Activated naive CD4-positive, alpha-beta T cell treated with anti-CD3 and anti-CD28 coated beads, Interleukin-2, amount 50 U/mL, for 24 hours (primary cell): ENCODE measurements around the gene HMGN1.
A peak's percentile ranks its signal among the peaks of the same experiment; 100 is the strongest.
"Not testable (repeated sequence)": the region's sequence is repeated elsewhere in the genome, so short reads cannot be mapped to it uniquely, and the experiment has no call there.

ENCODE experiments used
- H3K27ac Mint-ChIP-seq: one replicate; pipeline ENCODE4 v1.8.0; 2021; ENCODE audit warnings: mild to moderate bottlenecking, mixed read lengths
- H3K27me3 Mint-ChIP-seq: one replicate; pipeline ENCODE4 v1.8.0; 2021; ENCODE audit warnings: mixed read lengths
- H3K36me3 Mint-ChIP-seq: one replicate; pipeline ENCODE4 v1.8.0; 2021; ENCODE audit warnings: mixed read lengths
- H3K4me1 Mint-ChIP-seq: one replicate; pipeline ENCODE4 v1.8.0; 2021; ENCODE audit warnings: mixed read lengths
- H3K4me3 Mint-ChIP-seq: one replicate; pipeline ENCODE4 v1.8.0; 2021; ENCODE audit warnings: mild to moderate bottlenecking, mixed read lengths
- H3K9me3 Mint-ChIP-seq: one replicate; pipeline ENCODE4 v1.8.0; 2021; ENCODE audit warnings: mixed read lengths

The HMGN1 gene, protein sequence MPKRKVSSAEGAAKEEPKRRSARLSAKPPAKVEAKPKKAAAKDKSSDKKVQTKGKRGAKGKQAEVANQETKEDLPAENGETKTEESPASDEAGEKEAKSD

DNA sequence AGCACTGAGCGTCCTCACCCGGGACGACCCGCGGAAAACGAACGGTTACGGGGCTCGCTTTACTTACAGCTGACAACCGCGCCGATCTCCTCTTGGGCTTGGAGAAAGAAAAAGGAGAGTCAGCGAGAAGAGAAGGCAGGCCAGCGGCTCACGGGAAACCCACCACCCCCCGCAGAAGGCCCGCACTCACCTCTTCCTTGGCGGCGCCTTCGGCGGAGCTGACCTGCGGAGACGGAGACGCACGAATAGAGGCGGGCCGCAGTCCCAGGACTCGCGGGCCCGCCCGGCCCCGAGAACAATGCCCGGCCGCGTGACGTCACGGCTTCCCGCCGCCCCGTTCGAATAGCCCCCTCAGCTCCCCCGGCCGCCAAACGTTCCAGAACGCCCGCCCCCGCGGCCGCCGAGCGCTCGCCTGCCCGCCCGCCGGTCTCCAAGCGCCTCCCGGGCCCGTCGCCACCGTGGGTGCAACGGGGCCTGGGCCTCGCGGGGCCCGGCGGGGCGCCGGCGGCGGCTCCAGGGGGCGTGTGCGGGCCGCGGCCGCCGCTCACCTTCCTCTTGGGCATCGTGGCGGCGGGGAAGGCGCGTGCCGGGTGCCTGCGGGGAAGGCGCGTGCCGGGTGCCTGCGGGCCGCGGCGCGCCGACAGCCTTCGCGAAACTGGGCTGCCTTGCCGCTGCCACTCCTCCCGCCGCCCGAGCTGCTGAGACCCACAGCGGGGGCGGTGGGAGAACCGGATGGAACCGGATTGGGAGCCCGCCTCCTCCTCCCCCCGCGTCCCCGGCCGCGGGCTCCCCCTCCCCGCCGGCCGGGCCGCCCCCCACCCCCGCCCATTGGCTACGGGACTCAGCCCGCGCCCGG, at the start of gene HMGN1:
HMGN1 (minus strand) TSS at position 734 of the 856 bp plus-strand sequence; CDS start at position 563, 171 bp downstream.
- peak within 1 kb of the TSS; percentile 98 for H3K27ac Mint-ChIP-seq
- peaks cover 20% of the 10 kb centered on the region for H3K36me3 Mint-ChIP-seq
- H3K4me3 Mint-ChIP-seq: peak within 1 kb of the TSS; percentile 97
- peaks cover 44% of the 10 kb centered on the region for H3K4me1 Mint-ChIP-seq
- H3K9me3 Mint-ChIP-seq: no peaks in the 10 kb centered on the region
- H3K27me3 Mint-ChIP-seq: no peaks in the 10 kb centered on the region

DNA sequence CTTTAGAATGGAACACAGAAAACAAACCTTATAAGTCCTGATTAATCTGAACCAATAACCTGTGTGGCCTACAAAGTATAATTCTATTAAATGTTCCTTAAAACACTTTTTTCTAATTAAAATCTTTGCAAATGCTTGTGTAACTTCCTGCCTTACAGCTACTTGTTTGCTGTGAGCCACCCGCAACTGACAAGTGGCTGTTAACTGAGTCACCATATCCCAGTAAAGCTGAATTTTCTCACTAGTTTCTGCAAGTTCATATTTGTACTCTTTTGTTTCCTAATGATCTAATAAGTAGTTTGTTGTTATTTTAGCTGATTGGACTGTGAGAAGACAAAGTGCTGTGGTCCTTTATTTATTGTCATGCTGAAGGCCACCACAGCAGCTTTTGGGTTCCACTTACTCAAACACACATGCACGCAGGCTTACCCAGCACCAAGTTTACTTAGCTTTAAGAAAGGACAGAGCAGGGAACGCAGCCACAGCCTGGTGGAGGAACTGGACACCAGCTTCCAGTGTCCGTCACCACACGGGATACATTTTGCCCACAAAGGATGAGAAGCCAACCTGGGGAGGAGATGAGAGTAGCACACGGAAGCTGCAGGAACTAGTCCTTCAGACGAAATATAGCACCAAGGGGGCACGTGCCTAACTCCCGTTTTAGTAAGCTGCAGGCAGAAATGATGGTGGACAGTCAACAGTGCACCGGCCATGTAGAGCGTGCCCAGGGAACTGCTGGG, 48.9 kb upstream of the HMGN1 start:
- Mint-ChIP-seq H3K36me3 (peaks cover 8% of the 10 kb centered on the region), H3K27ac (no peak overlapping the region), H3K9me3 (no peaks in the 10 kb centered on the region), H3K4me3 (no peak overlapping the region), H3K4me1 (no peaks in the 10 kb centered on the region), H3K27me3 (no peaks in the 10 kb centered on the region)

DNA sequence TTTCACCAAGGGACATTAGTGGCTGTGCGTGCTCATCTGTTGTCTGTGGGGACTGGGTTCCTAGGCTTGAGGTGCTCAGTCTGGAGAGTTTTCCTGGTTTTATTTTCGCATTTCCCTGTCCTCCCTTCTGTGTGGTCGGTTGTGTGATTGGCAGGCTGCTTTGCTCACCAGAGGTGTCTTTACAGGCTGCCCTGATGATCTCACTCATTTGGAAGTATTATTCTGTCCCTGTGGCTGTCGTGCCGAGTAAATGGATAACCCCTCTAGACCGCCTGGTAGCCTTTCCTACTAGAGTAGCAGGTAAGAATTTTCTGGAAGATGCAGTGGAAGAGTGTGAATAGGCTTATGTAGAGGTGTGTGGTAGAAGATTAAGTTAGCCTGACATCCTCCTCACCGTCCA, 44.1 kb upstream of the HMGN1 start:
- Mint-ChIP-seq H3K36me3 (peaks cover 4% of the 10 kb centered on the region), H3K4me3 (no peak overlapping the region), H3K27me3 (no peaks in the 10 kb centered on the region), H3K27ac (no peak overlapping the region), H3K4me1 (peaks cover 15% of the 10 kb centered on the region), H3K9me3 (no peaks in the 10 kb centered on the region)

DNA sequence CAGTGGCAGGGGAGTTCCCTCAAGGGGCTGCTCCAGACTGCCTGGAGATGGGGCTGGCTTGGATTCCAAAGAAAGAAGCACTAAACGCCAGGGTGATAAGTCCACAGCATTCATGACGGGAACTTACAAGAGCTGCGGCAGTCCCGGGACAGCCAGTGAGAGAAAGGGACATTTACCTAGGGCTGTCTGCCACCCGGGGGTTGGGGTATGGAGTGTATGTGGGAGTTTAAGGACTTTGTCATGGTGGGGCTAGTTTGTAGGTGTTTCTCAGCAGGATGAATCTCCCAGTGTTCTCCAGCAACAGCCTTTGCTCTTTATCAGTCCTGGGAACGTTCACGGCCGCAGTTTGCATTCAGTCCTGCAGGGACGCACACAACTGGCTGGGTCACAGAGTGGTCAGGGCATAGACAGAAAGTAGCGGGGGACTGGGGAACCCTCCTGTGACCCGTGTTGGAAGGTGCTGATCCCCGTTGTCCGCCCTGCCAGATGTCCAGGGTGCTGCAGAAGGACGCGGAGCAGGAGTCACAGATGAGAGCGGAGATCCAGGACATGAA, 41.4 kb upstream of the HMGN1 start:
- no peaks in the 10 kb centered on the region for H3K27me3 Mint-ChIP-seq
- peaks cover 25% of the 10 kb centered on the region for H3K4me1 Mint-ChIP-seq
- H3K36me3 Mint-ChIP-seq: no peaks in the 10 kb centered on the region
- no peak overlapping the region for H3K27ac Mint-ChIP-seq
- H3K9me3 Mint-ChIP-seq: no peaks in the 10 kb centered on the region
- no peak overlapping the region for H3K4me3 Mint-ChIP-seq

DNA sequence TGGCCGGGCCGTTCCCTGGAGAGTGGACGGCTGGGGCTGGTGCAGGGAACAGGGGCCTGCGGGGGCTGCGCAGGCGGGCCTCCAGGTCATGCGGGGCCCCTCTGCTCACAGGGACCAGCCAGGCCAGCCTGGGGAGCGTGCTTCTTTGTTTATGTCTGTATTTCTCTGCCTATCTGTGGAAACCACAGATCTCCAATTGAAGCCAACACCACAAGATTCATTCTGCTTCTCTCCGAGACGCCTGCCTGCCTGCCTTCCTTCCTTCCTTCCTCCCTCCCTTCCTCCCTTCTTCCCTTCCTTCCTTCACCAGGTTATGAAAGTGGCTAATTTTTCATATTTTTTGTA, 39.9 kb upstream of the HMGN1 start:
- Mint-ChIP-seq H3K4me1 (peaks cover 33% of the 10 kb centered on the region), H3K27me3 (no peaks in the 10 kb centered on the region), H3K27ac (no peak overlapping the region), H3K4me3 (peak overlapping the region; percentile 76), H3K36me3 (no peaks in the 10 kb centered on the region), H3K9me3 (no peaks in the 10 kb centered on the region)

DNA sequence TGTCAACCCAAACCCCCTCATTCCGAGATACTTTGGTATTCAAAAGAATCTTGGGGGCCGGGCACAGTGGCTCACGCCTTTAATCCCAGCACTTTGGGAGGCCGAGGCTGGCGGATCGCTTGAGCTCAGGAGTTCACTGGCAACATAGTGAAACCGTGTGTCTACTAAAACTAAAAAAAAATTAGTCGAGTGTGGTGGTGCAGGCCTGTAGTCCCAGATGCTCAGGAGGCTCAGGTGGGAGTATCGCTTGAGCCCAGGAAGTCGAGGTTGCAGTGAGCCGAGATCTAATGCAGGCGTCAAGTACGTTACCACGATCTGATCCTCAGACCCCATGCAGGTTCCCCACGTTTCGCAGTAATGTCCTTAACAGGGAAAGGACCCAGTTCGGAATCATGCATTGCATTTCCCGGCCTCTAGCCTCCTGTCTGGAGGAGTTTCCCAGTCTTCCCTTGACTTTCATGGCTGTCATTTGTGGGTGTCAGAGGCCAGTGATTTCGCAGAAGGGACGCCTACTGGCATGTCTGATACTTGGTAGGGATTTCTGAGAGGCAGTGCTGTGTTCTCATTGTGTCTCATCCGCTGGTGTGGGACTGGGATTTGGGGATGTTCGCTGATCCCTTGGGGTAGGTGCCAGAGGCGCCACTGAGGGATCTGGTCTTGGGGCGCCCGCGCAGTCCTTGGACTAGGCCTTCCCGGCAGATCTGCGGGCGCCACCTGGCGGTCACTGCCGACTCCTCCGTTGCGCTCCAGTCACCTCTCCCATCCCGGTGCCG, 39.3 kb upstream of the HMGN1 start:
- Mint-ChIP-seq H3K4me1 (peaks cover 33% of the 10 kb centered on the region), H3K9me3 (no peaks in the 10 kb centered on the region), H3K4me3 (peak overlapping the region; percentile 90), H3K27me3 (no peaks in the 10 kb centered on the region), H3K36me3 (no peaks in the 10 kb centered on the region), H3K27ac (peak overlapping the region; percentile 84)

DNA sequence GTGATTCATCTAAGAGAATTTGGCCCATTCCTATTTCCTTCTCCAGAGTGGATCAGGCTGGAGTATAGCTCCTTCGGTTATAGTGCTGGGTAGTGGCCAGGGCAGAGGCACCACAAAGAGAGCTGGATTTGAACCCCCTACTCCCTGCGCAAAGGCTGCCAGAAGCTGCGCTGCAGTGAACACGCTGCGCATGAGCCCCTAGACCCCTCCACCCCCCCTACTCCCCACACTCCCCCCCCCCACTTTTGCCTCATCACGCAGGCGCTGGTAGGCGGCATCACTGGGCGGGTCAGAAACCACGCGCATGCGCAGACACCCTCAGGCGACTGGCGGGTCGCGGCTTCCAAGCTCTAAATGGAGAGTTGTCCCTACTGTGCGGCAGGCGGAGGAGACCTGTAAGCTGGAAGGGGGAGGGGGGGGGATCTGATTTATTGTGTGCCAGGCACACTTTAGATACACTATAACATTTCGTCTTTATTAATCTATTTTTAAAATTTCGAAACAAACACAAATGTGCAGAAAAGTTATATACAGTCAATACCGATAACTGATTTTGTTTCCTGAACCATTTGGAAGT, 38.7 kb upstream of the HMGN1 start:
- Mint-ChIP-seq H3K4me3 (peak overlapping the region; percentile 90), H3K27me3 (no peaks in the 10 kb centered on the region), H3K27ac (peak overlapping the region; percentile 86), H3K4me1 (peaks cover 33% of the 10 kb centered on the region), H3K36me3 (no peaks in the 10 kb centered on the region), H3K9me3 (no peaks in the 10 kb centered on the region)

DNA sequence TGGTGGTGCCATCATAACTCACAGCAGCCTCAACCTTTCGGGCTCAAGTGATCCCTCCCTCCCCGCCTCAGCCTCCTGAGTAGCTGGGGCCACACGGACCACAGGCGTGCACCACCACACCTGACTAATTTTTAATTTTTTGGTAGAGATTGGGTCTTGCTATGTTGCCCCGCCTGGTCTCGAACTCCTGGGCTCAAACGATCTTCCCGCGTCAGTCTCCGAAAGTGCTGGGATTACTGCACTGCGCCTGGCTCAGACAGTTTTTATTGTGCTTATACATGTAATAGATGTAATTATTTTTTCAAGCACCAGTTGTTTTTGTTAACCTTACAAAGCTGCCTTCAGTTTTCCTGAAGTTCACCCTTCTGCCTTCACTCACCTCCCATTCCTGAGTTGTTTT, 38.0 kb upstream of the HMGN1 start:
- Mint-ChIP-seq H3K4me3 (peak overlapping the region; percentile 90), H3K27ac (no peak overlapping the region), H3K4me1 (peaks cover 38% of the 10 kb centered on the region)

DNA sequence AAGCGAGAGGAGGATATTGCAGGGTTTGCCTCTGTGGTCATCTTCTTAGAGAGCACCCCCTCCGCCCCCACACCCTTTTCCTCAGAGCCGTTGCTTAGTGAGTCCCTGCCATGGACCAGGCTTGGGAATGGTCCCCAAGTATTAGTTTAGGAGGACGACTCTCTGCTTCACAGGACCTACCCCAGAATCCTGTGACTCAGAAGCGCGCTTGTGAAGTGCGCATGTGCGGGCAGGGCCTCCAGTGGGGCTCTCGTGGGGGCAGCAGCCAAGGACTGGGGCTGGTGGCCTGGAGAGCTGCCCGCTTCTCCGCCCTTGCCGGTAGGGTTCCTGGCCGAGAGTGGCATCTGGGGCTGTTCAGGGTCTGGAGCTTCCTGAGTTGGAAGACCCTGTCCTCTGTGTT, 37.3 kb upstream of the HMGN1 start:
- Mint-ChIP-seq H3K9me3 (no peaks in the 10 kb centered on the region), H3K27ac (no peak overlapping the region), H3K27me3 (no peaks in the 10 kb centered on the region), H3K36me3 (no peaks in the 10 kb centered on the region), H3K4me3 (peak overlapping the region; percentile 59), H3K4me1 (peaks cover 41% of the 10 kb centered on the region)

More for the DNA sequence above, 38.0 kb upstream of the HMGN1 start:
- H3K36me3 Mint-ChIP-seq: no peaks in the 10 kb centered on the region
- no peaks in the 10 kb centered on the region for H3K27me3 Mint-ChIP-seq
- H3K9me3 Mint-ChIP-seq: no peaks in the 10 kb centered on the region

DNA sequence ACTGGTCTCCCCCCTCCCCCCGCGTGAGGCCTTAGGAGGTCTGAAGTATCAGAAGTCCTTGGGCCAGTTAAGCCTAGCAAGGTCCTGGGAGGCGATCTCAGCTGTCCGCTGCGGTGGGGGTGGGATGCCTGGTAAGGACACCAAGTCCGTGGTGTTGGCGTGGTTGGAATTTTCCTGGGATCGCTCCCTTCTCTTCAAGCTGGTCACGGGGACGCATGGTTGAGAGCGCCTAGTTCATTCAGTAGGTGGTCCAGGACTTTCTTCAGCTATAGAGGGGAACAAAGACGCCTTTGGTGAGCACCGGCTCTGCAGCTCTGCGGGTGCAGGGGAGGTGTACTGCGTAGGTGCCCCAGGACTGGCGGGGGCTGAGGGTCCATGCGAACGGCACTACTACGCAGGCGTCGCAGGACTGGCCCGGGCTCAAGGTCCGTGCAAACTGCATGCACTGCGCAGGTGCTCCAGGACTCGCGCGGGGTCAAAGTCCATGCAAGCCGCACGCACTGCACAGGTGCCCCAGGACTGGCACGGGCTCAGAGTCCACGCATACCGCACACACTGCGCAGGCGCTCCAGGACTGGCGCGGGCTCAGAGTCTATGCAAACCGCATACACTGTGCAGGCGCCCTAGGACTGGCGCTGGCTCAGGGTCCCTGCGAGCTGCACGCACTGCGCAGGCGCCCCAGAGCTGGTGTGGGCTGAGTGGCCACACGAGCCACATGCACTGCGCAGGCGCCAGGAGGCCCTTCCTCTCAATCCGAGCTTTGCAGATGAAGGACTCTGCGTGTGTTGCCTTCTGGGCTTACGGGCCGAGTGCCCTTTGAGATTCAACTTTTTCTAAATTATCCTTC, 36.6 kb upstream of the HMGN1 start:
- H3K27ac Mint-ChIP-seq: no peak overlapping the region
- no peaks in the 10 kb centered on the region for H3K9me3 Mint-ChIP-seq
- peak overlapping the region; percentile 59 for H3K4me3 Mint-ChIP-seq
- H3K4me1 Mint-ChIP-seq: peaks cover 44% of the 10 kb centered on the region
- H3K36me3 Mint-ChIP-seq: no peaks in the 10 kb centered on the region
- H3K27me3 Mint-ChIP-seq: no peaks in the 10 kb centered on the region

DNA sequence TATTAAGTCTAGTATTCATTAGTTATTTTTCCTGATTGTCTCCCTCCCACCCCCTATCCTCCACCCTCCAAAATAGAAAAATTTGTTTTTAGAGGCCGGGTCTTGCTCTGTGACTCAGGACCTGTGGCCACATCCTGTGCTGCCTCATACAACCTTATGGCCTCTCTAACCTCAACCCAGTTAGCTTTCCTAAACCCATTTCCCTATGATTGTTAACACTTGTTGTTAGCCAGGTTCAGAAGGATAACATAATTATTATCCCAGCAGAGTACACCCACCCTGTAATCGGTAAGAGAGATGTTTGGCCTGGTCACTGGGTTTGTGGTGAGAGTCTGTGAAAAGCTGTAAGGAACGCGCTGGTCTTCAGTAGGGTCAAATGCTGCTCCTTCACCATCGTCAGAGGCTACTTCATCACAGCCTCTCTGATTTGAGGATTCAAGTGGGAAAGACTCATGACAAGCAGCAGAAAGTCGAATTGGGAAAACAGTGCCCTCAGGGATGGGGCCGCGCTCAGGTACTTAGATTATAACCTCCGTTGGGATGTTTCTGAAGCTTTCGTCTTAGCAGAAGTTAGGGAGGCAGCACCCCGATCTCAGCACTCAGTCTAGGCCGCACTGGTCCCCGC, 35.9 kb upstream of the HMGN1 start:
- Mint-ChIP-seq H3K9me3 (no peaks in the 10 kb centered on the region), H3K27ac (peak overlapping the region; percentile 18), H3K4me1 (peaks cover 42% of the 10 kb centered on the region), H3K27me3 (no peaks in the 10 kb centered on the region), H3K36me3 (no peaks in the 10 kb centered on the region), H3K4me3 (no peak overlapping the region)

DNA sequence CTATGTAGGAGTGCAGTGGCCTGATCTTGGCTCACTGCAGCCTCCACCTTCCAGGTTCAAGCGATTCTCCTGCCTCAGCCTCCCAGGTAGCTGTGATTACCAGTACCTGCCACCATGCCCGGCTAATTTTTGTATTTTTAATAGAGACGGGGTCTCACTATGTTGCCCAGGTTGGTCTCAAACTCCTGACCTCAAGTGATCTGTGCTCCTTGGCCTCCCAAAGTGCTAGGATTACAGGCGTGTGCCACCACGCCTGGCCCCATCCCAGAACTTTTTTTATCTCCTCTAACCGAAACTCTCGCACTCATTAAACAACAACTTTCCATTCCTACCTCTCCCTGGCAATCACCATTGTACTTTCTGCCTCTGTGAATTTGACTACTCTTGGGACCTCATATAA, 33.2 kb upstream of the HMGN1 start:
- not testable (repeated sequence) for H3K9me3 Mint-ChIP-seq, H3K36me3 Mint-ChIP-seq, H3K27me3 Mint-ChIP-seq
- peak overlapping the region; percentile 53 for H3K27ac Mint-ChIP-seq
- H3K4me1 Mint-ChIP-seq: peaks cover 26% of the 10 kb centered on the region
- peak overlapping the region; percentile 71 for H3K4me3 Mint-ChIP-seq

DNA sequence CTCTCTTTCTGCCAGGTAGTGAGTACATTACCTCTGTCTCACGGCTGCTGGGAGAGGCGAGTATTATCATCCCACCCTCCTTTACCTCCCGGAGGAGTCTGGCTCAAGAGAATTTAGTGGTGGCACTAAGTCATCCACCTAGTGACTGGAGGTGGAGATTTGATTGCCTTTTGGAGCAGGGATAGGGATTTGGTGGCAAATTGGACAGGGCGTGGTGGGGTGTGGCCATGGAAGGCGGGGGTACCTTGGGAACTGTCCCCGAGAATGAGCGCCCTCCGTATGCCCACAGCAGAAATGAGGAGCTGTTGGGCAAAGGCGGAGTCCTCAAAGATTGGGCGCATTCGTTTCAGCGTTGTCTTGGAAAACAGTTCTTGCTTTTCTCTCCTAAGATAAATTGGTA, 32.1 kb upstream of the HMGN1 start:
- no peaks in the 10 kb centered on the region for H3K27me3 Mint-ChIP-seq
- no peak overlapping the region for H3K27ac Mint-ChIP-seq
- H3K9me3 Mint-ChIP-seq: no peaks in the 10 kb centered on the region
- H3K36me3 Mint-ChIP-seq: no peaks in the 10 kb centered on the region
- H3K4me3 Mint-ChIP-seq: peak overlapping the region; percentile 92
- peaks cover 22% of the 10 kb centered on the region for H3K4me1 Mint-ChIP-seq
